Uterus (tissue), 4 donors: Measurements from ENCODE around the gene CELF4. TPM values are rescaled to one million over a fixed set of nuclear protein-coding genes. Genes with fewer than 3 reads are reported as not detected.

Experiments used
- DNase-seq, 2 donors: peaks; one replicate each; pipeline ENCODE4 v3.0.0-alpha.2; 2019 to 2020
- H3K27ac ChIP-seq, 2 donors: fragments of 200-600 bp; sonication (generic); 1 replicate in 1 of 2; 2 replicates in 1 of 2; pipeline ENCODE4 v1.5.1; 2016 to 2018
- H3K27me3 ChIP-seq, 2 donors: fragments of 200-600 bp; sonication (generic); one replicate each; pipeline ENCODE4 v1.5.1; 2018 to 2019; ENCODE audit warnings: control low read depth in 1 of 2
- H3K36me3 ChIP-seq, 2 donors: fragments of 200-600 bp; sonication (generic); one replicate each; pipeline ENCODE4 v1.5.1; 2019; ENCODE audit warnings: control low read depth in 1 of 2
- H3K4me1 ChIP-seq, 2 donors: fragments of 200-600 bp; sonication (generic); one replicate each; pipeline ENCODE4 v1.5.1; 2018 to 2019; ENCODE audit warnings: control low read depth in 1 of 2
- H3K4me3 ChIP-seq, 2 donors: fragments of 200-600 bp; sonication (generic); 1 replicate in 1 of 2; 2 replicates in 1 of 2; pipeline ENCODE4 v1.5.1; 2018 to 2019; ENCODE audit warnings: mild to moderate bottlenecking in 1 of 2
- H3K9me3 ChIP-seq, 2 donors: fragments of 200-600 bp; sonication (generic); one replicate each; pipeline ENCODE4 v1.5.1; 2019; ENCODE audit warnings: control low read depth in 1 of 2
- POLR2A ChIP-seq, 2 donors: fragments of 450-650 bp; IDR thresholded peaks; one replicate each; pipeline ENCODE4 v1.6.1; 2016; ENCODE audit warnings: antibody characterized with exemption in 2 of 2, mild to moderate bottlenecking in 1 of 2, moderate library complexity in 1 of 2
- intact Hi-C: fragments of 100-400 bp; cut with DNase I; formaldehyde crosslinking; loops from one replicate; pipeline ENCODE4 v1.15.1; 2023; ENCODE audit warnings: low total_unique reads
- total RNA-seq, 4 donors: library from RNA; depleted of rRNA in 3 of 4; stranded (reverse); fragments of >200 nt in 3 of 4; gene quantifications; one replicate each; pipeline versions ENCODE4 v1.1.0 to v1.2.4, GENCODE V29; 2014 to 2023
- TF ChIP-seq, protein P1 (sequence below), 4 experiments: fragments of 200-600 bp in 2 of 4; fragments of 450-650 bp in 2 of 4; sonication (generic) in 2 of 4; IDR thresholded peaks; one replicate each; pipeline ENCODE4 v1.5.1; 2016 to 2019; ENCODE audit warnings: antibody characterized with exemption in 4 of 4, mild to moderate bottlenecking in 2 of 4, moderate library complexity in 1 of 4
- donor health status: DM: yes; HTN: yes; CAD: no.

The CELF4 gene
- total RNA-seq, 4 donors from 2014 or later, result 0.18 to 1.7 TPM; not detected in 2

DNA sequence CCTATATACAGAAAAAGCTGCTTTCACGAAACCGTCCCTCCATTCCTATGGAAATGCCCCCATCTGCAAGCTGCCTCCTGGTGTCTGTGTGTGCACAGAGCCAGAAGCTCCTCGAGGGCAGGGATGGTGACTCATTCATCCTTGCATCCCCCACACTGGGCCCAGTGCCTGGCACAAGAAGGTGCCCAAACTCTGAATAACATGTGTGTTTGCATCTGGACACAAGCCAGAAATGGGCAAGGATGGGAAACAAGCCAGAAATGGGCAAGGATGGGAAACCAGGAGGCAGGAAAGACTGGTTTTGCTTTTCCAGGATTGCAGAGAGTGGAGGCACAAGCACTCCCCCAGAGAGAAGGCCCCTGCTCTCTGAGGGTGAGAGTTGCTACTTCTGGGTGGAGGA, 313.9 kb downstream of the CELF4 start:
- Histone ChIP-seq H3K9me3 (no peaks in the 10 kb centered on the region), H3K4me1 (peaks cover 0 to 11% of the 10 kb centered on the region in 2 donors), H3K27me3 (peaks cover 0 to 14% of the 10 kb centered on the region in 2 donors), H3K4me3 (no peak overlapping the region), H3K27ac (no peak overlapping the region), H3K36me3 (no peaks in the 10 kb centered on the region)
- DNase-seq, result no peak
- intact Hi-C loops, result no loop called here
- no peak for TF ChIP-seq POLR2A (IDR thresholded peaks at IDR 0.05)
- TF ChIP-seq, protein P1, sequence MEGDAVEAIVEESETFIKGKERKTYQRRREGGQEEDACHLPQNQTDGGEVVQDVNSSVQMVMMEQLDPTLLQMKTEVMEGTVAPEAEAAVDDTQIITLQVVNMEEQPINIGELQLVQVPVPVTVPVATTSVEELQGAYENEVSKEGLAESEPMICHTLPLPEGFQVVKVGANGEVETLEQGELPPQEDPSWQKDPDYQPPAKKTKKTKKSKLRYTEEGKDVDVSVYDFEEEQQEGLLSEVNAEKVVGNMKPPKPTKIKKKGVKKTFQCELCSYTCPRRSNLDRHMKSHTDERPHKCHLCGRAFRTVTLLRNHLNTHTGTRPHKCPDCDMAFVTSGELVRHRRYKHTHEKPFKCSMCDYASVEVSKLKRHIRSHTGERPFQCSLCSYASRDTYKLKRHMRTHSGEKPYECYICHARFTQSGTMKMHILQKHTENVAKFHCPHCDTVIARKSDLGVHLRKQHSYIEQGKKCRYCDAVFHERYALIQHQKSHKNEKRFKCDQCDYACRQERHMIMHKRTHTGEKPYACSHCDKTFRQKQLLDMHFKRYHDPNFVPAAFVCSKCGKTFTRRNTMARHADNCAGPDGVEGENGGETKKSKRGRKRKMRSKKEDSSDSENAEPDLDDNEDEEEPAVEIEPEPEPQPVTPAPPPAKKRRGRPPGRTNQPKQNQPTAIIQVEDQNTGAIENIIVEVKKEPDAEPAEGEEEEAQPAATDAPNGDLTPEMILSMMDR (IDR thresholded peaks at IDR 0.05), result no peak

DNA sequence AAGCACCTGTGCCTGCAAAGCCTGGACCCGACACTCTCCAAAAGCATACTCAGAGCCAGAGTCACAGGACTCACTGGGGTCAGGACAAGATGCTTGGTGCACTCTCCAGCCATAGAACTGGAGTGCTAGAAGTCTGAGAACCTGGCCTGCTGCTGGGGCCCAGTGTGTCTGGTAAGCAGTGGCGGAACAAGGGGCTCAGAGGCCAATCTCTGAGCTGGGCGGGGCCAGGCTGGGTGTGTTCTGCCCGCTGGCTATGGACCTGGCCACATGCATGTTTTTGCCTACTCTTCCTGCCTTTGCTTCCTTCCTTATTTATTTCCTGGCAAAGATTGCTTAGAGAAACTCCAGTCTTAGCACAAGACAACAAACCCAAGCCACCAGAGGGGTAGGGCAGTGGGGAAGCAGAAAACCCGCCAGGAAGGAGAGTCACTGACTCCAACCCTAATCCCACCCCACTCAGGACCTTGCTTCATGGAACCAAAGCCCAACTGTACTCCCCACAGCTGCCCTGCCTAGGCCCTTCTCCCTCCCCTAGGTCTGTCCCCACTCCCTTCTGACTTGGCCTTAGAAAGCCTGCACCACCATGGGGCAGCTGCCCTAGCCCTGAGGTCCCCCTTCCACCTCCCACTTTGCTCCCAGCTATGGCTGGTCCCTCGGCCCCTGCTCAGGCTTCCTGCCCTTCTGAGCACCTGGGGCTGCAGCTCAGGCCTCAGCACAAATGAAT, 315.5 kb downstream of the CELF4 start:
- H3K4me3 ChIP-seq, result no peak overlapping the region
- no peaks in the 10 kb centered on the region for H3K9me3 ChIP-seq
- H3K4me1 ChIP-seq, result peaks cover 0 to 11% of the 10 kb centered on the region in 2 donors
- TF ChIP-seq, protein P1 (IDR thresholded peaks at IDR 0.05), result no peak
- no peak for TF ChIP-seq POLR2A (IDR thresholded peaks at IDR 0.05)
- intact Hi-C loops, result no loop called here
- DNase-seq, result no peak
- H3K36me3 ChIP-seq, result no peaks in the 10 kb centered on the region
- no peak overlapping the region for H3K27ac ChIP-seq
- H3K27me3 ChIP-seq, result peaks cover 0 to 8% of the 10 kb centered on the region in 2 donors

DNA sequence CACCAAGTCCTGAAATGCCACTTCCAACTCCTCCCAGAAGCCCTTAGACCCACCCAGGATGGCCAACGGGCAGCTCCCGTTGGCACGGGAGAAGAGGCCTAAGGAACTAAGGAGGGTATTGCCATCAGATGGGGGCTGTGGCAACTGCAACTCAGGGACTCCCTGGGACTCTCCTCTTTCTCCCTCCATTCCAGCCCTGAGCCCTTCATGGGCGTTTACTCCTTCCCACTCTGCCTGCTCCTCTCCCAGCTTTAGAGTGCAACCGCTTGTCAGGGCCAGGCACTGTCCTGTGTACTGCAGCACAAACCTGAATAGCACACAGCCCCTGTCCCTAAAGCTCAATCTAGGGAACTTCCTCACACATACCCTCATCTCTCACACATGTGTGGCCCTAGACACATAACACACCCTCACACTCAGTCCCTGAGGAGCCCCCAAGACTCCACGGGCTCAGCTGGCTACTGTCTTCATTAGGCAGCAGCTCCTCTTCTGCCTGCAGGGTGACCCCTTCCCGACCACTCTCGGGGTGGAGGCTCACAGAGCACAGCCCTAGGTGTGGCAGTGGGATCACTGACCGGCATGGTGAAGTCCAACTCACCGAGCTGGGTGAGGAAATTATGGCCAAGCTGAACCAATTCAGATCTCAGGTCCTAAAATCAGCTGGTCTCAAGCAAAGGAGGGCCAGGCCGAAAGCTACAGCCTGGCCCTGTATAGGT, 316.3 kb downstream of the CELF4 start:
- no peak for TF ChIP-seq POLR2A (IDR thresholded peaks at IDR 0.05)
- TF ChIP-seq, protein P1 (IDR thresholded peaks at IDR 0.05), result no peak
- no peaks in the 10 kb centered on the region for H3K36me3 ChIP-seq
- intact Hi-C loops, result no loop called here
- no peak for DNase-seq
- H3K9me3 ChIP-seq, result no peaks in the 10 kb centered on the region
- peaks cover 0 to 16% of the 10 kb centered on the region in 2 donors for H3K27me3 ChIP-seq
- H3K27ac ChIP-seq, result no peak overlapping the region
- H3K4me3 ChIP-seq, result no peak overlapping the region
- peaks cover 0 to 8% of the 10 kb centered on the region in 2 donors for H3K4me1 ChIP-seq

DNA sequence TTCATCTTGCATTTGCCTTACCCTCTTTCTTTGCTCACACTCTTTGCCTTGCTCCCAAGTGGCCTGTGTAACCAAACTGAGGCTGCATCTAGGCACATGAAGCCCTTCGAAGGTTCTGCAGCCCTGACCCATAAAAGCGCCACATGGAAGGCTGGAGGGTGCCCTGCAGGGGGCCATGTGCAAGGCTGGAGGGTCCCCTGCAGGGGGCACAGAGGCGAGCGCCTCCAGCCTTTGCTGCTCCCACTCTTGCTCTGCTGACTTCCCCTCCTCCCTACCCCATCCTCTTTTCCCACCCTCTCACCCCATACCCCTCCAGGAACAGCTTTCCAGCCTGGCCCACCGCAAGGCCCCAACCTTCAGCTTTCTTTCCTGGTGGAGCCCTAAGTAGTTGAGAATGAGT, 317.3 kb downstream of the CELF4 start:
- Histone ChIP-seq H3K4me1 (no peaks in the 10 kb centered on the region), H3K36me3 (no peaks in the 10 kb centered on the region), H3K27ac (no peak overlapping the region), H3K9me3 (no peaks in the 10 kb centered on the region), H3K27me3 (peaks cover 0 to 12% of the 10 kb centered on the region in 2 donors), H3K4me3 (no peak overlapping the region)
- no peak for DNase-seq
- TF ChIP-seq POLR2A (IDR thresholded peaks at IDR 0.05), result no peak
- TF ChIP-seq, protein P1 (IDR thresholded peaks at IDR 0.05), result no peak
- intact Hi-C loops, result no loop called here

DNA sequence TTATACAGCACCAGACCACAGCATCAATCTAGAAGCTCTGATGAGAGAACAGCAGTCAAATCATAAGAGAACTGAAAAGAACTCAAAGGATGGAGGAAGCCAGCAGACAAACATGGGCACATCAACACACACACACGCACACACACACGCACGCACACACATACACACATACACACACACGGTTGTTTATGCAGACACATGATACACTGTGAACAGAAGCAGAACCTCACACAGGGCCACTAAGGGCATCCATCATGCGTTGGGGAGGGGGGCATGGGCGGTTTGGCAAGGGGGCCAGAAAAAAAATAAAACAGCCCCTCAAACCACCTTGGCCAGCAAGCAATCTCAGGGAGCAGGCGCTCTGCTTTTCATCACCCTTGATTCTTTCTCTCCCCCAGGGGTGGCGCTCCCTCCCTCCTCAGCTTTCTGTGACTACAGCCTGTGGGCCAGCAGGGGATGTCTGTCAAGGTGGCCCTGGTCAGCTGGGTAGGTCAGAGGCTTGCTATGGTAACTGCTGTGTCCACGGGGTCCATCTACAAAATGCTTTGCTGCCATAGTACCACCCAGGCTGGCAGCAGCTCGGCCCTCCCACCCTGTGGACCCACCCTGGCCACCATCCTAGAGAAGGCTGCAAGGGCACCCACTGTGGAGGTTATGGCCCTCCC, 318.0 kb downstream of the CELF4 start:
- H3K4me3 ChIP-seq, result no peak overlapping the region
- H3K36me3 ChIP-seq, result no peaks in the 10 kb centered on the region
- intact Hi-C loops, result no loop called here
- H3K27me3 ChIP-seq, result peaks cover 0 to 8% of the 10 kb centered on the region in 2 donors
- H3K4me1 ChIP-seq, result no peaks in the 10 kb centered on the region
- H3K9me3 ChIP-seq, result no peaks in the 10 kb centered on the region
- DNase-seq, result no peak
- no peak overlapping the region for H3K27ac ChIP-seq
- TF ChIP-seq, protein P1 (IDR thresholded peaks at IDR 0.05), result no peak
- no peak for TF ChIP-seq POLR2A (IDR thresholded peaks at IDR 0.05)
